Amniotic stem cell (primary cell): Measurements from ENCODE around the gene NFIB.
A peak's percentile ranks its signal among the peaks of the same experiment; 100 is the strongest.

Experiments
- DNase-seq: peaks from one replicate; lab custom pipeline; 2025; lab: John Stamatoyannopoulos, UW

The NFIB gene

GRCh38 chr9:14066831-14067230 is 247.1 kb downstream of the NFIB start:
- no peak for DNase-seq

GRCh38 chr9:14066032-14066431 is 247.9 kb downstream of the NFIB start:
- DNase-seq, result no peak

GRCh38 chr9:14064940-14065339 is 249.0 kb downstream of the NFIB start:
- DNase-seq, result no peak

DNA sequence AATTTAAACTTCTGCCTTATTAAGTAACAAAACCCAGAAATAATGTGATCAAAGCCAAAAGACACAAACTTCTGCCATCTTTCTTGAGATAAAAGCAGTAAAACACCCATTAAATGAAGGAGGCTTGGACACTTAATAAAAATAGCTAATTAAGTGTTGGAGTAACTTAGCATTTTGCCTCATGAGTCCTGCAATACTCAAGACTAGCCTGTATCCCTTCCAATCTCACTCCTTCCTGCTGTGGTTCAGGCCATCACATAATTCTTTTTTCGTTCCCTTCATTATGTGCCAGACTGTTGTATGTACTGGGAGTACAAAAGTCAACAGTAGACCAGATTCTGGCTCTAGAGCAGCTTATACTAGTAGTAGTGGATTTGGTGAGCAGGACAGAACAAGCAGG is 250.2 kb downstream of the NFIB start:
- no peak for DNase-seq

DNA sequence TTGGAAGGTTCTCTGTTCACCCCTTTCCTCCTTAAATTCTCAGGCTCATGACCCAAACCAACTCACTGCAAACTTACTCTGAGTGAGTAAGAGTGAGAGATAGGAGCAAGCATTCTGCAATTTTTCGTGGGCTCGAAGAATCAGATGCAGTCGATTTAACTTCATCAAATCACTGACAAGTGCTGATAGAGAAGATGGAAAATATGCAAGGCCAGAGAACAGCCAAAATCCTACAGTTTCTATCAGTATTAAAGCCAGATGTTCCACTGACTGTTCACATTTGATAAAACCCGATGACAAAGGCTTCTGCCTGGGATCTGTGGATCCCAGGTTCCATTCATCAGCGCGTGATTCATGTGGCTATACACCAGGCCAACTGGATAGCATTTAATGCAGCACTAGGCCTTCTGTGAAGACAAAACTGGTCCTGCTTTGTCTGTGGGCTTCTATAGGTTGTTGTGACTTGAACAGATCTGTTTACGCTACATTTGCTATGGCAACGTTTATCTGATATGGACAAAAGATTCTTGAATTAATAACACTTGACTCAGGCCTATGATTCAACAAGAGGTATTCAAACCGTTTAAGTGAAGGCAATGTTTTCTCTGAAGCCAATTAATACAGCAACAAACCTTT is 251.2 kb downstream of the NFIB start:
- DNase-seq, result peak; percentile 29

DNA sequence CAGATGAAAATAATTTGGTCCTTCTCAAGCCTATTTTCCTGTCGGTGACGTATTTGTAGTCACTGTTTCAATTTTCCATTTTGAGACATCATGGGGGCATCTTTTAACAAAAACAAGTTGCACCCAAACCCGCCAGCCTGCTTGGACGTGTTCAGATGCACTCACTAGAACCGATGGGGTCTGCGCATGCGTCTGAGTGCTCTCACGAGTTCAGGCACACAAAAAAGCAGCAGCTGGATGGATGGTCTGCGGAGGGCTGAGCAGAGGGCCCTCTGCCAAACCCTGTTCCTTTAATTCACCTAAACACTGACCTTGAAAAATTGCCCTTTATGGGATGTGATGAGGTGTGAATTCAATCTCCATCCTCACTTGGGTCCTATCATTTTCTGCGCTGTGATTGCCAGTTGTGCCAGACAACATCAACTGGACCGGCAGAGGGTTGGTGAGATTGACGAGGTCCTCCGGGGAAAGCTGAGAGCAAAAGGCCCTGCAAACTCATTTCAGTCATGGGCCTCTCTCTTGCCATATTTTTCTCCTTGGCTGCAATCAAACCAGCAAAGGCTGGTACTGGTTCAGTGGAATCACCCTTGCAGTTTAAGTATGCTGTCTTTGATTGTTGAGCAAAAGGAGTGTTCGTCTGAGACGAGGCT is 251.9 kb downstream of the NFIB start:
- no peak for DNase-seq

GRCh38 chr9:14058325-14058688 is 255.6 kb downstream of the NFIB start:
- DNase-seq, result no peak

- DNase-seq, result no peak
Observed at GRCh38 chr9:14057368-14058324, 256.3 kb downstream of the NFIB start.

GRCh38 chr9:14056316-14056861 is 257.6 kb downstream of the NFIB start:
- no peak for DNase-seq

- no peak for DNase-seq
Observed at GRCh38 chr9:14054096-14054495, 259.8 kb downstream of the NFIB start.

GRCh38 chr9:14052359-14052758 is 261.6 kb downstream of the NFIB start:
- DNase-seq, result no peak

- no peak for DNase-seq
Observed at GRCh38 chr9:14051419-14051818, 262.5 kb downstream of the NFIB start.

DNA sequence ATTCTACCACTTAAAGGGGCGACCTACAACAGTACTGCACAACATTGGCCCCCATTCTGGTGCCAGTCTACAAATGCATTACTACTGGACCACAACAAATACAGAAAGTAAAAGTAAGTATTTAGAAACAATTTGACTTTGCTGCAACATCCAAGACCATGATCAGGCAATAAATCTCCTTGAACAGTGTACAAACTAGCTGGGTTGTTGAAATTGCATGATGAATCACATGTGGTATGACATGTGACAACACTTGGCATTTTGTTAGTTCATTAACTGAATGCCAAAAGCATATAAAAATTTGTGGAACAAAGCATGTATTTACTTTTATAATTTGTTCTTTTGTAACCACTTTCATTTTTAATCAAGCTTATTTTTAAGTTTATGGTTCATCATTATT is 270.5 kb downstream of the NFIB start:
- DNase-seq, result no peak

GRCh38 chr9:14037331-14037730 is 276.6 kb downstream of the NFIB start:
- no peak for DNase-seq

DNA sequence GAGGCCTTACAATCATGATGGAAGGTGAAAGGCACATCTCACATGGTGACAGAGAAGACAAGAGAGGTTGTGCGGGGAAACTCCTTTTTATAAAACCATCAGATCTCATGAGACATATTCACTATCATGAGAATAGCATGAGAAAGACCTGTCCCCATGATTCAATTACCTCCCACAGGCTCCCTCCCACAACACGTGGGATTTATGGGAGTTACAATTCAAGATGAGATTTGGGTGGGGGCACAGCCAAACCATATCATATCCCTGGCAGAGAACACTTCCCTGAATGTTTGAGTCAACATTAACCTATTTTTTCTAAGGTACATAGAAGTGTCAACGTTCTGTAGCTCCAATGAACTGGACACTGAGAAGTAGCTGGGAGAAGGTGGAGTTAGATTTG is 280.9 kb downstream of the NFIB start:
- no peak for DNase-seq
